Keratinocyte (primary cell): ENCODE data around the gene GXYLT2.

ENCODE experiments used
- CTCF ChIP-seq, 3 experiments: IDR thresholded peaks in 1 of 3; conservative IDR thresholded peaks in 1 of 3; optimal IDR thresholded peaks in 1 of 3; 2 replicates in 2 of 3; 3 replicates in 1 of 3; pipeline versions ENCODE3 to v1.5.1; 2011; ENCODE audit warnings: low read length in 3 of 3, mild to moderate bottlenecking in 3 of 3, moderate library complexity in 2 of 3, control low read depth in 1 of 3, inconsistent platforms in 1 of 3; ENCODE audit not compliant: insufficient read depth in 2 of 3; ENCODE audit errors: extremely low read depth in 1 of 3
- EZH2 ChIP-seq: IDR thresholded peaks from one replicate; pipeline ENCODE4 v1.6.1; 2012; ENCODE audit warnings: inconsistent platforms, mild to moderate bottlenecking, low read length, moderate library complexity

- TF ChIP-seq CTCF (optimal IDR thresholded peaks at IDR 0.05 in 1 of 3, IDR thresholded peaks at IDR 0.05 in 1 of 3, conservative IDR thresholded peaks at IDR 0.05 in 1 of 3; ENCODE audit: extremely low read depth in 1 of 3, insufficient read depth in 2 of 3, low read length in 3 of 3) (no peak), EZH2 (no peak)
These were observed 138.4 kb downstream of the GXYLT2 start for GRCh38 chr3:73026111-73026759.
